Measurements from ENCODE around the gene RPUSD3.
"Not testable (repeated sequence)": the region's sequence is repeated elsewhere in the genome, so short reads cannot be mapped to it uniquely, and the experiment has no call there.

Gene RPUSD3

GRCh38 chr3:9863058-9863772 lies 19.4 kb upstream of the RPUSD3 start:
- DNase-seq (ENCODE audit: extremely low read depth, low read depth) = no peak
- TF ChIP-seq, protein P1, sequence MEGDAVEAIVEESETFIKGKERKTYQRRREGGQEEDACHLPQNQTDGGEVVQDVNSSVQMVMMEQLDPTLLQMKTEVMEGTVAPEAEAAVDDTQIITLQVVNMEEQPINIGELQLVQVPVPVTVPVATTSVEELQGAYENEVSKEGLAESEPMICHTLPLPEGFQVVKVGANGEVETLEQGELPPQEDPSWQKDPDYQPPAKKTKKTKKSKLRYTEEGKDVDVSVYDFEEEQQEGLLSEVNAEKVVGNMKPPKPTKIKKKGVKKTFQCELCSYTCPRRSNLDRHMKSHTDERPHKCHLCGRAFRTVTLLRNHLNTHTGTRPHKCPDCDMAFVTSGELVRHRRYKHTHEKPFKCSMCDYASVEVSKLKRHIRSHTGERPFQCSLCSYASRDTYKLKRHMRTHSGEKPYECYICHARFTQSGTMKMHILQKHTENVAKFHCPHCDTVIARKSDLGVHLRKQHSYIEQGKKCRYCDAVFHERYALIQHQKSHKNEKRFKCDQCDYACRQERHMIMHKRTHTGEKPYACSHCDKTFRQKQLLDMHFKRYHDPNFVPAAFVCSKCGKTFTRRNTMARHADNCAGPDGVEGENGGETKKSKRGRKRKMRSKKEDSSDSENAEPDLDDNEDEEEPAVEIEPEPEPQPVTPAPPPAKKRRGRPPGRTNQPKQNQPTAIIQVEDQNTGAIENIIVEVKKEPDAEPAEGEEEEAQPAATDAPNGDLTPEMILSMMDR (IDR thresholded peaks at IDR 0.05; ENCODE audit: low read depth, low read length) = no peak

DNA sequence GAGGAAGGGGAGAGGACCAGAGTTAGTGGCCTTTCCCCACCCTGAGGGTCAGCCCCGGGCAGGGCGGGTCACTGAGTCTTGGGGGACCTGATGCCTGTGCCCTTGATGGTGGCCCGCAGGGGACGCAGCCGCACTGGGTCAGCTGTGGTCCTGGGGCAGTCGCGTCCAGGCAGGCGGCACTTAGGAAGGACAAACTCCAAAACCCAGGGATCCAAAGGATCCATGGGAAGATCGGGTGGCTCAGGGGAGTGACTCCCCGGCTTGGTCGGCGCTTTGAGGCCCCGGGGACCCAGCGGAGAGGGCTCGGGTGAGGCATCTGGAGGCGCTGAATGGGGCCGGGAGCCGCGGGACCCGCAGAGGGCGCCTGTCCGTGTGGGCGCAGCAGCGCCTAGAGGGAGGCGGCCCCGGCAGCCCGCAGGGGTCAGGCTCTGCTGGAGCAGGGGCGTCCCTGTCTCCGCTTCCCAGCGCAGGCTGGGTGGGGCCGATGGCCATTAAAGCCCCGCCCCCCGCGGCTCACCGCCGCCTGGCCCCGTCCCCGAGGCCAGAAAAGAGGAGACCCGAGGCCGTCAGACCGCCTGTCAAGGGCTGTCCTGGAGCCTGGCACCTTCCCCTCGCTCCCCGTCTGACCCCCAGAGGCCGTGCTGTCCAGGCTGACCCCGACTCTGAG lies 18.7 kb upstream of the RPUSD3 start:
- TF ChIP-seq, protein P1 (IDR thresholded peaks at IDR 0.05; ENCODE audit: low read depth, low read length) = peak; percentile 34
- no peak for DNase-seq (ENCODE audit: extremely low read depth, low read depth)

DNA sequence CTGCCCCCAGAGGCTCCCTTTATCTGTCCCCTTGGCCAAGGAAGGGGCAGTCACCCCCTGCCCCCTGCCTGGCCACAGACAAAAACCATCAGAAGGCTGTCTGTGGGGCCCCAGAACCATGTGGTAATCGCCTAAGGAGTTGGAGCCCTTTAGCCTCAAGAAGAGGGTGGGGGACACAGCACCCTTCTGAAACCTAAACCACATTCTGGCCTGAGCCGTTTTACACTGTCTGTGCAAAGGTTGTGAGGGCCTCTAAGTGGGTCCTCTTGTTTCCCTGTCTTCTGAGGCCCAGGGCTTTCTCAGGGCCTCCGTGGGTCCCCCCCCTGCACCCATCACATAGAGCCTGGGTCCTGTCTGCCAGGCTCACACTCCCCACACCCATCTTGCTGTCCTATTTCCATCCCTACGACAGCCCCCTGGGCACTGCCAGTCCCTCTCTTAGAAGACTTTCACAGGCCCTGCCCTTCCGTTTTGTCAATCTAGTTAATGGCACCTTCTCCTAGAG lies 17.9 kb upstream of the RPUSD3 start:
- TF ChIP-seq, protein P1 (IDR thresholded peaks at IDR 0.05; ENCODE audit: low read depth, low read length) = no peak
- no peak for DNase-seq (ENCODE audit: extremely low read depth, low read depth)

DNA sequence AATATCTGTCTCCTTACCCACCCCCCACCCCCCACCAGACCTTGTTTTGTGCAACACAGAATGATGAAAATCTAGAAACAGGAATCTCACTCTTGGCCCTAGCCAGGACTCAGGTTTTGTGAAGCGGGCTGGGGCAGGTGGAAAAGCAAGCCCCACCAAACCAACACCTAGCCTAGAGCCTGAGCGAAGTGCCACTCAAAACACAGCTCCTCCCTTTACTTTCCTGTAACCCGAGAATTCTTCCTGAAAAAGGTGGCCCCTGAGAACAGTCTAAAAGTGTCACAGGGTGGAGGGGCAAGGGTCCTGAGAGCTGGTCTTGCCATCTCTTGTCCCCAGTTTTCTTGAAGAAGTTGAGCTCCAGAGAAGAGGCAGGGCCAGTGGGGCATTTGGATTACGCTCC lies 17.4 kb upstream of the RPUSD3 start:
- TF ChIP-seq, protein P1 (IDR thresholded peaks at IDR 0.05; ENCODE audit: low read depth, low read length) = no peak
- no peak for DNase-seq (ENCODE audit: extremely low read depth, low read depth)

GRCh38 chr3:9859530-9860025 lies 15.8 kb upstream of the RPUSD3 start:
- TF ChIP-seq, protein P1 (IDR thresholded peaks at IDR 0.05; ENCODE audit: low read depth, low read length) = no peak
- no peak for DNase-seq (ENCODE audit: extremely low read depth, low read depth)

DNA sequence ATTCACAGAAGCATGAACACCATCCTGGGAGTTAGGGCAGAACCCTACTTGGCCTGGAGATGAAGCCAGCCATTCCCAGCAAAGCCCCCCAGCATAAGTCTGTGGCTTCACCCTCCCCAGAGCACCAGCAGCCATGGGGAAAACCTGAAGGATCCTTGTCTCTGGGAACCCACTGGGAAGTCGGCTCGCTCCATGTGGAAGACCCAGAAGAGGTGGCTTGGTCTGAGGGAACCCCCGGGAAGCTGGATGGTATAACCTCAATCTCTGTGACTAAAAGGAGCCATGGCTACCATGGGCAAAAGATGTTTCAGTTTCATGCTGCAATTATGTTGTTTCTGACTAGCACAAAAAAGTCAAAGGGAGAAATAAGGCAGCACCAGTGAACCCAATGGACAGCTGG lies 11.8 kb upstream of the RPUSD3 start:
- no peak for DNase-seq (ENCODE audit: extremely low read depth, low read depth)
- TF ChIP-seq, protein P1 (IDR thresholded peaks at IDR 0.05; ENCODE audit: low read depth, low read length) = no peak

GRCh38 chr3:9854291-9854940 lies 10.6 kb upstream of the RPUSD3 start:
- not testable (repeated sequence) for DNase-seq (ENCODE audit: extremely low read depth, low read depth)
